Endodermal cell (in vitro differentiated cells): ENCODE measurements around the gene ARIH2. TPM values are rescaled to one million over a fixed set of nuclear protein-coding genes. Genes with fewer than 3 reads are reported as not detected.

Experiments
- DNase-seq: peaks from one replicate; pipeline ENCODE4 v3.0.0-alpha.2; 2017
- H3K27ac ChIP-seq: 2 replicates; pipeline ENCODE4 v1.5.1; 2013; ENCODE audit warnings: mild to moderate bottlenecking, low read depth, low read length, moderate library complexity
- H3K27me3 ChIP-seq: 2 replicates; pipeline ENCODE4 v1.6.1; 2013; ENCODE audit warnings: mild to moderate bottlenecking, low read length, moderate library complexity; ENCODE audit not compliant: insufficient read depth, control insufficient read depth, poor library complexity, severe bottlenecking
- H3K36me3 ChIP-seq: 2 replicates; pipeline ENCODE4 v1.7.0; 2013; ENCODE audit warnings: mild to moderate bottlenecking, low read length, moderate library complexity; ENCODE audit not compliant: control insufficient read depth, insufficient read depth
- H3K4me1 ChIP-seq: one replicate; pipeline ENCODE4 v1.7.0; 2013; ENCODE audit warnings: low read length; ENCODE audit not compliant: control insufficient read depth, insufficient read depth
- H3K4me3 ChIP-seq: 2 replicates; pipeline ENCODE4 v1.5.1; 2013; ENCODE audit warnings: mild to moderate bottlenecking, low read length, moderate library complexity
- H3K9ac ChIP-seq: 2 replicates; pipeline ENCODE4 v1.6.1; 2013; ENCODE audit warnings: mild to moderate bottlenecking, low read length, moderate library complexity; ENCODE audit not compliant: poor library complexity, severe bottlenecking; ENCODE audit errors: extremely low read depth
- H3K9me3 ChIP-seq: 2 replicates; pipeline ENCODE4 v1.6.1; 2013; ENCODE audit warnings: mild to moderate bottlenecking, low read length, moderate library complexity; ENCODE audit not compliant: control insufficient read depth
- H3K27ac Mint-ChIP-seq: 2 replicates; pipeline ENCODE4 v1.8.0; 2020; ENCODE audit warnings: mixed read lengths
- H3K27me3 Mint-ChIP-seq: 2 replicates; pipeline ENCODE4 v1.8.0; 2021; ENCODE audit warnings: mild to moderate bottlenecking, mixed read lengths; ENCODE audit not compliant: insufficient read depth
- H3K36me3 Mint-ChIP-seq: 2 replicates; pipeline ENCODE4 v1.8.0; 2020; ENCODE audit warnings: low read depth, mixed read lengths
- H3K4me1 Mint-ChIP-seq: 2 replicates; pipeline ENCODE4 v1.8.0; 2020; ENCODE audit warnings: mixed read lengths
- H3K4me3 Mint-ChIP-seq: 2 replicates; pipeline ENCODE4 v1.8.0; 2020; ENCODE audit warnings: mild to moderate bottlenecking, moderate library complexity, mixed read lengths
- H3K9me3 Mint-ChIP-seq: 2 replicates; pipeline ENCODE4 v1.8.0; 2020; ENCODE audit warnings: mild to moderate bottlenecking, mixed read lengths
- CTCF ChIP-seq: fragments of 200-600 bp; sonication (generic); conservative IDR thresholded peaks from 2 replicates; pipeline ENCODE4 v1.5.0; 2021; ENCODE audit warnings: antibody characterized with exemption, mild to moderate bottlenecking
- WGBS, 2 experiments: methylation state at CpG; one replicate each; pipeline versions ENCODE4 v1.1.5 to v1.1.7; 2013; ENCODE audit warnings: missing lambda C conversion rate in 2 of 2, mixed read lengths in 1 of 2; ENCODE audit not compliant: insufficient coverage in 1 of 2, insufficient read length in 1 of 2; 5-methylcytosine and 5-hydroxymethylcytosine counted together
- total RNA-seq, 2 donors: library from RNA; stranded (reverse); fragmentation: NEBNext Ultra II Directional in 1 of 2; extraction: Animal tissue kit (Norgen Biotek cat#: 25700) in 1 of 2; gene quantifications; 2 replicates in 1 of 2; 3 replicates in 1 of 2; pipeline ENCODE4 v1.2.1, GENCODE V29; 2021

ARIH2 gene
- total RNA-seq, 2 donors from 2014 or later, result 86.6 to 113 TPM

- WGBS, 2 experiments, result 94% methylated on average over 1 of the region's 1 CpG; no CpG with 5 or more reads in 1 of the 2 experiments
- H3K9ac ChIP-seq, result no peak overlapping the region
- H3K27me3 Mint-ChIP-seq, result no peaks in the 10 kb centered on the region
- no peak overlapping the region for H3K27ac Mint-ChIP-seq
- no peaks in the 10 kb centered on the region for H3K9me3 Mint-ChIP-seq
- H3K4me3 ChIP-seq, result no peak overlapping the region
- TF ChIP-seq CTCF, result no peak
- no peak overlapping the region for H3K4me3 Mint-ChIP-seq
- no peaks in the 10 kb centered on the region for H3K9me3 ChIP-seq
- H3K27ac ChIP-seq, result no peak overlapping the region
- no peak for DNase-seq
- no peaks in the 10 kb centered on the region for H3K27me3 ChIP-seq
- no peaks in the 10 kb centered on the region for H3K4me1 ChIP-seq
- H3K36me3 Mint-ChIP-seq, result peaks cover 23% of the 10 kb centered on the region
- H3K36me3 ChIP-seq, result peaks cover 21% of the 10 kb centered on the region
- peaks cover under 1% of the 10 kb centered on the region for H3K4me1 Mint-ChIP-seq
Observed at GRCh38 chr3:48950051-48950450, 31.4 kb downstream of the ARIH2 start.

GRCh38 chr3:48951764-48952163 lies 33.1 kb downstream of the ARIH2 start:
- H3K4me3 Mint-ChIP-seq, result no peak overlapping the region
- Histone ChIP-seq H3K4me1 (no peaks in the 10 kb centered on the region), H3K9ac (no peak overlapping the region), H3K27me3 (no peaks in the 10 kb centered on the region), H3K36me3 (peaks cover 9% of the 10 kb centered on the region), H3K27ac (no peak overlapping the region), H3K4me3 (no peak overlapping the region), H3K9me3 (no peaks in the 10 kb centered on the region)
- 98% methylated on average over 3 of the region's 4 CpGs; no CpG with 5 or more reads in 1 of the 2 experiments for WGBS, 2 experiments
- TF ChIP-seq CTCF, result no peak
- H3K9me3 Mint-ChIP-seq, result no peaks in the 10 kb centered on the region
- H3K27me3 Mint-ChIP-seq, result no peaks in the 10 kb centered on the region
- no peak for DNase-seq
- H3K4me1 Mint-ChIP-seq, result peaks cover 11% of the 10 kb centered on the region
- peaks cover 19% of the 10 kb centered on the region for H3K36me3 Mint-ChIP-seq
- no peak overlapping the region for H3K27ac Mint-ChIP-seq

- no peaks in the 10 kb centered on the region for H3K4me1 ChIP-seq
- TF ChIP-seq CTCF, result peak; percentile 84
- peaks cover 10% of the 10 kb centered on the region for H3K36me3 ChIP-seq
- H3K4me3 ChIP-seq, result no peak overlapping the region
- no peak overlapping the region for H3K4me3 Mint-ChIP-seq
- peaks cover 19% of the 10 kb centered on the region for H3K36me3 Mint-ChIP-seq
- no peaks in the 10 kb centered on the region for H3K9me3 ChIP-seq
- H3K27me3 ChIP-seq, result no peaks in the 10 kb centered on the region
- no peak overlapping the region for H3K9ac ChIP-seq
- no peak overlapping the region for H3K27ac Mint-ChIP-seq
- 89% methylated on average over 7 to 8 of the region's 8 CpGs for WGBS, 2 experiments
- no peaks in the 10 kb centered on the region for H3K27me3 Mint-ChIP-seq
- peaks cover 18% of the 10 kb centered on the region for H3K4me1 Mint-ChIP-seq
- DNase-seq, result peak; percentile 88
- no peaks in the 10 kb centered on the region for H3K9me3 Mint-ChIP-seq
- H3K27ac ChIP-seq, result no peak overlapping the region
Observed at GRCh38 chr3:48952510-48953118, 34.0 kb downstream of the ARIH2 start.
